ENCODE data around the gene CACNA2D1. TPM values are rescaled to one million over a fixed set of nuclear protein-coding genes. Genes with fewer than 3 reads are reported as not detected.
"Not testable (repeated sequence)": the region's sequence is repeated elsewhere in the genome, so short reads cannot be mapped to it uniquely, and the experiment has no call there.

CACNA2D1 gene
- total RNA-seq, 1 donor from 2014 or later: 46.1 TPM

GRCh38 chr7:82050792-82051191 lies 392.8 kb downstream of the CACNA2D1 start:
- peak; percentile 44 for ATAC-seq
- no peak for DNase-seq (ENCODE audit: missing footprints)
- intact Hi-C loops (cut with DNase I): loop anchor here (10.0 kb wide), 1 partner anchor 394 kb away; the partner anchor contains the start of gene CACNA2D1

DNA sequence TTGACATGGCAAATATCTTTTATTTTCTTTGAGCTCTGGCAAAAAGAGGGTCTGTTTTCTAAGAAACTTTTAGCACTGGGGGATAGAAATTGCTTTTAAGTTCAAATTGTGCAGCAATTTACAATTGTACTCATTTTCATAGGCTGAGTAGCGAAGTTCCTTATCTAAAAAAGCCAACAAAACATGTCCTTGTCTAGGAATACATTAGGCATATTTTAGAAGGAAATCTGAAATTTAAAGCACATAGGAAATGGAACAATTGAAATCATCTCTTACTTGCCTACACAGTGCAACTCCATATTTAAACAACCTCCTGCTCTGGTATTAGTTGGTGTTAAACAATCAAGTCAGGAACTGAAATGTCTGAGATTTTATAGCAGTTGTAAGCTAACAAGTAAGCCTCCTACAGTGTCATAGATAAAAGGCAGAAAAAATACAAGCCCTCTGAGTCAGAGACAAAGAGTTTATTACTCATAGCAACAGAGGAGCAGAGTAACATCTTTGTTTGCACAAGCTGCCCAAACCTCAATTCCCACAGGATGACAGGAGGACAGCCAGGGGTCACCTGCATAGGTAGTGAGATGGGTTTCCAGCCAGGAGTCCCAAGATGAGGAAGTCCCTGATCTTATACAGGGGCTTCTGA lies 393.6 kb downstream of the CACNA2D1 start:
- intact Hi-C loops (cut with DNase I): loop anchor here (5.0 to 10.0 kb wide), 2 partner anchors 182 to 395 kb away; partner anchors contain the start of gene CACNA2D1
- ATAC-seq: no peak
- no peak for DNase-seq (ENCODE audit: missing footprints)

DNA sequence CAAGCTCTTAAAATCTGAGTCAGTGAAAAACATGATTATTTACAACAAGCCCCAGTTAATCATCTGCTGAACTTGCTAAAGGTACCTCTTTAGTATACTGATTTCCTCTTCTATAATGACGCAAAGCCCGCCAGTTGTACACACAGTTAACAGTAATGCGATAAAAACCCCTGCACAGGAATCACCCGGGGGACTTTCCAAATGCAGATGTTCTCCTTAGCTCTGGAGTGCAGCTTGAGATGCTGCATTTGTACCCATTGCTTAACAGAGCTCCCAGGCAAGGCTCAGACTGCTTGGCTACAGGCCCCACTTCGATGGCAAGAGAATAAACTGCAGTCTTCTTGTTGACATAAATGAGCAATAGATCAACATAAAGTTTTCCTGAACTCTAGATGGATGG lies 394.1 kb downstream of the CACNA2D1 start:
- intact Hi-C loops (cut with DNase I): loop anchor here (5.0 kb wide), 1 partner anchor 183 kb away; no protein-coding TSS in a partner anchor
- peak; percentile 62 for ATAC-seq
- no peak for DNase-seq (ENCODE audit: missing footprints)

GRCh38 chr7:82044497-82045080 lies 399.0 kb downstream of the CACNA2D1 start:
- no peak for DNase-seq (ENCODE audit: missing footprints)
- no peak for ATAC-seq
- intact Hi-C loops (cut with DNase I): loop anchor here (2.0 to 5.0 kb wide), 3 partner anchors 188 to 528 kb away; no protein-coding TSS in a partner anchor

DNA sequence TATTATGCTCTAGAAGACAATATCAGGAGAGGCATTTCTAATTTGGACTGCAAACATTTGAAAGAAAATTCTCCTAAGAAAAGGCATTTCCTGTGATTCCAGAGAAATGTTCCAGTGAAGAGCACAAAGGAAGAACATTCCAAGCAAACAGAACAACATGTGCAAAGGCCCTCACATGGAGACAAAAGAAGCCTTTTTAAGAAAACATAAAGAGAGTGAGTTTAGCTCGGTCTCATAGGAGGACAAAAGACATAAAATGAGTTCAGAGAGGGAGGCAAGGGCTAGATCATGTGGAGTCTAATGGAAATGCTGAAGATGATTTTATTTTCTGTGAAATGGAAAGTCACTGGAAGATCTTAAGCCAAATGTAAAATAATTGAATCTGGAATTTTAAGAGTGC lies 404.0 kb downstream of the CACNA2D1 start:
- DNase-seq (ENCODE audit: missing footprints): no peak
- intact Hi-C loops (cut with DNase I): loop anchor here (5.0 kb wide), 1 partner anchor 443 kb away; no protein-coding TSS in a partner anchor
- no peak for ATAC-seq

DNA sequence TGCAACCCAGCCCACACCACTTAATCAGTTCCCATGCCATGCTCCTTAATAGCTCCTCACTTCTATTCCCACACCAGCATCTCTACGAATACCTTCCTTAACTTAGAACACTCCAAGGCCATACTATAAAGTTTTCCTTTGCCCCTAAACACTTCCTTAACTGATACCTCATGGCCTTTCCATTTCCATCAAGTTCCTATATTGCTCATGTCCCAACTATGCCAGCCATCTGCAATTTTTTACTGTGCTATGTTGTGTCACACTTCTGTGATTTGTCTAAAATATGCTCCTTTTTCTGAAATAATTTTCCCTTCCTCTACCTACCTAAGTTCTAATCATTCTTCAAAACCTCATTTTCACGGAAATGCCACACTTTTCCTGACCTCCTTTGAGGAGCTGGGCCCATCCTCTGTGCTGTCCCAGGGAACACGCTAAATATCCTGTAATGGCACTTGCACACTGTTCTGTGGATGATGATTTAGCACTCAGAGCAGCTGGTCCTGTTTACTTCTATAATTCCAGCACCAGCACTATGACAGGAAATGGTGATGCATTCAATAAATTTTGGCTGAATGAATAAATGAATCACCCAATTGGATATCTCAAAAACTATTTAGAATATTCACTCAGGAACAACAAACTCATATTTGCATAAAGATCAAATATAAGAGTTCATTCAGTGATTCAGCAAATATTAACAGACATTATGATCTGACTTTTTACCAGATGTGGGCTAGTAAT lies 407.3 kb downstream of the CACNA2D1 start:
- intact Hi-C loops (cut with DNase I): no loop called here
- DNase-seq (ENCODE audit: missing footprints) (no peak), ATAC-seq (no peak)

- ATAC-seq (no peak), DNase-seq (ENCODE audit: missing footprints) (no peak)
- intact Hi-C loops (cut with DNase I): no loop called here
These were observed 408.1 kb downstream of the CACNA2D1 start for GRCh38 chr7:82035456-82035855.

- ATAC-seq (no peak), DNase-seq (ENCODE audit: missing footprints) (no peak)
- intact Hi-C loops (cut with DNase I): no loop called here
These were observed 410.7 kb downstream of the CACNA2D1 start for GRCh38 chr7:82032901-82033300.

DNA sequence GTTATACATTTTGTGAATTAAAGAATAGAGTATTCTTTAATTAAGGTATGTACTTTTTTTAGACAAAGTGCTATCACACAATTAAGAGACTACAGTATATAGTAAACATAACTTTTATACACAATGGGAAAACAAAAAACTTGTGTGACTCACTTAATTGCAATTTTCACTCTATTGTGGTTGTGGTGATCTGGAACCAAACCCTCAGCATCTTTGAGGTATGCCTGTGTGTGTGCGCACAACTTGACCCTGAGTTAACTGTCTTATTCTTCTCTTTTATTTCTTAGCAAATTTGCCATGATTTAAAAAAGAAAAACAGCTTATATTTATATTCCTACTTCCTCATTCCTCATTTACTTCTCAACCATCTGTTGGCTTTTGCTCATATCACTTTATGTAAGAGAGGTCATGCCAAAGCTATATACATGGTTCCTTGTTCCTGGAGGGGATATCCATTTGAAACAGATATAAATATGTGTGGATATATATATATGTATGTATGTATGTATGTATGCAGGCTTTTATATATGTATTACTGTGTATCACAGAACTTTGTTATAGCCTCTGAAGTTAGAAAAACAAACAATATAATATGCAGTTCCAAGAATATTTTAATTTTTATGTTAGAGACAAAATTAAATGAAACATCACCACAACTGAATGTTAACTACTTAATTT lies 414.2 kb downstream of the CACNA2D1 start:
- no peak for DNase-seq (ENCODE audit: missing footprints)
- intact Hi-C loops (cut with DNase I): no loop called here
- ATAC-seq: no peak

GRCh38 chr7:82028097-82028496 lies 415.5 kb downstream of the CACNA2D1 start:
- ATAC-seq (no peak), DNase-seq (ENCODE audit: missing footprints) (no peak)
- intact Hi-C loops (cut with DNase I): no loop called here

DNA sequence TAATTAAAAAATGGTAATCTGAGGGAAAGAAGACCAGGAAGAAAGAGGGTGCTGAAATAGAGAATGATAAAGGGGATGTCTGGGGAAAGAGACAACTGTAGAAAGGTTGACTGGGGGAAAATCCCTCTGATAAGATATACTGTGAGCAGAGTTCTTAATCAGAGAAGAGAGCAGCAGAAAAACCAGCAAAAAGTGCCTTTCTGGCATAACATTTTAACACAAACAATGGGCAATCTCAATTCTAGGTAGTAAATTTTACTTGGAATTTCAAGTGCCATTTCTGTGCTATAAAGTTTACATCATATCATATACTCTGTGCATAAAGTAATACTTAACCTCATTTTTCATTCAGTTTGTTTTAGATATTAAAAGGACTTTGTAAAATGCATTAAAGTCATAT lies 421.9 kb downstream of the CACNA2D1 start:
- no peak for ATAC-seq
- no peak for DNase-seq (ENCODE audit: missing footprints)
- intact Hi-C loops (cut with DNase I): no loop called here

DNA sequence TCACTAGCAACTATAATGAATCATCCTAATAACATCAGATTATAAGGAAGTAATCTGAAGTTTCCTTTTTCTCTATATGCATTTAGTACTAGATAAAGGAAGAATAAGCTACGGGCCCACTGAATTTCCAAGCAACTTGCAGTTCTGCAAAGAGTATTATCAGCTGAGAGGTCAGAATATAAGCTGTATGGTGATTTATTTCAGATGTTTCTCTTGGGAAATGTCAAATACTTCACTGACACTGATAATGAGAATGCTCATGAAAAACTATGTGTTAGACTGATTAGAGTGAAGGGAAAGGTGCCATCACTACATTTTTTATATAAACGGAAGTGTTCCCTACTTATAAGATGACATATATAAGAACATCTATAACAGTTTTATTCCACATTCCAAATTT lies 422.5 kb downstream of the CACNA2D1 start:
- DNase-seq (ENCODE audit: missing footprints) (no peak), ATAC-seq (no peak)
- intact Hi-C loops (cut with DNase I): no loop called here

GRCh38 chr7:82019551-82020475 lies 423.8 kb downstream of the CACNA2D1 start:
- ATAC-seq: no peak
- intact Hi-C loops (cut with DNase I): loop anchor here (5.0 kb wide), 2 partner anchors 523 to 538 kb away; no protein-coding TSS in a partner anchor
- no peak for DNase-seq (ENCODE audit: missing footprints)

- intact Hi-C loops (cut with DNase I): loop anchor here (5.0 kb wide), 2 partner anchors 521 to 536 kb away; no protein-coding TSS in a partner anchor
These were observed 425.4 kb downstream of the CACNA2D1 start for GRCh38 chr7:82018226-82018625.

GRCh38 chr7:82017334-82017943 lies 426.1 kb downstream of the CACNA2D1 start:
- no peak for DNase-seq (ENCODE audit: missing footprints)
- intact Hi-C loops (cut with DNase I): loop anchor here (5.0 kb wide), 2 partner anchors 520 to 535 kb away; no protein-coding TSS in a partner anchor

More at GRCh38 chr7:82018226-82018625, 425.4 kb downstream of the CACNA2D1 start:
- DNase-seq (ENCODE audit: missing footprints) (no peak), ATAC-seq (no peak)

DNA sequence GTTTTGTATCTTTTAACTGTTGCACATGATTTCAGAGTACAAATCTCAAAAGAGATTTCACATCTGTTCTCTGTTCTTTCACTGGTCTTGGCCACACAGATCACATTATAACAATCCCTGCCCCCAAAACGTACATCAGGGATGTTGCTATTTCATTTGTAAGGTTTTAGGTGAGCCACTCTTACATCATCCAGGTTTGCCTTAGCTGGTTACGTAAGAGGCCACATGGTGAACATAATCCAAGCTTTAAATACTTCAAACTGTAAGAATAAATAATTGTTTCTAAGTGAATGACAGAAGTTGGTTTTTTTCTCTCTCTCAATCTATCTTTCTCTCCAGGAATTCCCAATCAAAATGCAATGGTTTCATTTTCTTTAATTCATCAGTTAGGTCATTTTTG lies 427.8 kb downstream of the CACNA2D1 start:
- no peak for ATAC-seq
- DNase-seq (ENCODE audit: missing footprints): no peak
- intact Hi-C loops (cut with DNase I): loop anchor here (5.0 kb wide), 2 partner anchors 518 to 533 kb away; no protein-coding TSS in a partner anchor

More at GRCh38 chr7:82017334-82017943, 426.1 kb downstream of the CACNA2D1 start:
- ATAC-seq: no peak

- peak; percentile 17 for DNase-seq (ENCODE audit: missing footprints)
- ATAC-seq; intact Hi-C loops (cut with DNase I): not testable (repeated sequence)
These were observed 429.0 kb downstream of the CACNA2D1 start for GRCh38 chr7:82014574-82014973.

Data from Right ventricle myocardium inferior (tissue), 1 donor.